ENCODE data around the gene TEX29.

Gene TEX29

GRCh38 chr13:111292710-111293485 is 27.5 kb upstream of the TEX29 start:
- DNase-seq, result no peak

- no peak for DNase-seq
Measured at GRCh38 chr13:111295886-111296285, 24.6 kb upstream of the TEX29 start.

GRCh38 chr13:111296417-111296816 is 24.0 kb upstream of the TEX29 start:
- no peak for DNase-seq

DNA sequence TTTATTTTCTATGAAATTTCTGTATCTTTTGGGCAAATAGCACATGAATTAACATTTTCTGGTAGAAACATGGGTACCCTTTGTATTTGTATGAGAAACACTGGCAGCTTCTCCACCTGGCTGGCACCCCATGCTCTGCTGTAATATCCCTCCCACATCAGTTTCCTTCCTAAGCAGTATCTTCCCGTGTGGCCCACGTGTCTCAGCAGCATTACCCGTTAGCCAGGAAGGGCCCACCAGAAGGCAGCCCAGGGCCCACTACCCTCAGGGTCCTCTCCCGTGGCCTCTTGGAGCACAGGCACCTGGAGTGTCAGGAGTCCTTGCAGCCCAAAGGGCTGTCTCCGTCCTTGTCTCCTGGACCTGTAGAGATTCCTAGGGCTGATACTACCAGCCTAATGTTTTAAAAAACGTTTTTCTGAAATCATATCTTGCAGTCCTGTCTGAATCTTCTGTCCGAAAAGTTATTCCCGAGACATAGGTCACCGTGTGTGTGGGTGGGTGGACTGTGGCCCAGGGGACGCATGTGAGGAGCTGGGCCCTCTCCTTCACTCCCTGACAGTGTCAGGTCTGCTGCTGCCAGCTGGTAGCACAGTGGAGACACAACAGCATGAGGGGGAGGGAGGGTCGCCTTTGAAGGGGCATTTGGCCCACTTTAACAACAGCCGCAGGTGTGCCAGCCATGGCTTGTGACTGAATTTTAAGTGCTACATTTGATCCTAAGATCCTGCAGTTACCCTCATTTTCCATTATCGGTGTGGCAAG is 22.0 kb upstream of the TEX29 start:
- no peak for DNase-seq

- DNase-seq, result no peak
Measured at GRCh38 chr13:111302045-111302726, 18.3 kb upstream of the TEX29 start.

- DNase-seq, result no peak
Measured at GRCh38 chr13:111303559-111303958, 16.9 kb upstream of the TEX29 start.

GRCh38 chr13:111304041-111304544 is 16.3 kb upstream of the TEX29 start:
- DNase-seq, result no peak

DNA sequence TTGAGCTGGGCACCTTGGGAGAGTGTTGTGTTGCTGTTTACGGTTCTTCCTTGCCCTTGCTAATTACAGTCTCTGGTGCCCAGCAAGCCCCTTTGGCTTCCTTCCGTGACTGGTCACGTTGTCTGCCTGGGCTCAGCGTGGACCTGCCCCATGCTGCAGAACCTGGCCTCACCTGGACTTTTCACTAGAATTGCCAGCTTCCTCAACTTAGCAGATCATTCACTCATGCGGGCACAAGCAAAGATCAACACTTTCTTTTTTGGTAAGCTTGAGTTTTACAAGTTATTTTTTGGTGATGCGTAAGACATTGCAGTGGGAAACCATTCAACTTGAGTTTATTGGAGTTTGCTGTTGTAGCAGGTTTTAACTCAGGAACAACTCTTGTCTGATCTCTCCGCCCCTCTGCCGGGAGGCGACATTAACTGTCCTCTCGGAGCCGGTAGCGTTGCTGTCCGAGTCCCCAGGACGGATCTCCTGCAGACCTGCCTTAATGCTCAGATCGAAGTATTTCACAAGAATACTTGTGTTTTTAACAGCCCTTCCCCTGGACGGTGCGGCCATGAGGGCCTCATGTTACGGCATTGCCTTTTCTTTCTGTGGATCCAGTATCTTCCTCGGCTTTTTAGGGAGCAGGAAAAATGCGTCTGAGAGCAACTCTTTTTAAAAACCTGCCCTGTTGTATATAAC is 15.7 kb upstream of the TEX29 start:
- no peak for DNase-seq

DNA sequence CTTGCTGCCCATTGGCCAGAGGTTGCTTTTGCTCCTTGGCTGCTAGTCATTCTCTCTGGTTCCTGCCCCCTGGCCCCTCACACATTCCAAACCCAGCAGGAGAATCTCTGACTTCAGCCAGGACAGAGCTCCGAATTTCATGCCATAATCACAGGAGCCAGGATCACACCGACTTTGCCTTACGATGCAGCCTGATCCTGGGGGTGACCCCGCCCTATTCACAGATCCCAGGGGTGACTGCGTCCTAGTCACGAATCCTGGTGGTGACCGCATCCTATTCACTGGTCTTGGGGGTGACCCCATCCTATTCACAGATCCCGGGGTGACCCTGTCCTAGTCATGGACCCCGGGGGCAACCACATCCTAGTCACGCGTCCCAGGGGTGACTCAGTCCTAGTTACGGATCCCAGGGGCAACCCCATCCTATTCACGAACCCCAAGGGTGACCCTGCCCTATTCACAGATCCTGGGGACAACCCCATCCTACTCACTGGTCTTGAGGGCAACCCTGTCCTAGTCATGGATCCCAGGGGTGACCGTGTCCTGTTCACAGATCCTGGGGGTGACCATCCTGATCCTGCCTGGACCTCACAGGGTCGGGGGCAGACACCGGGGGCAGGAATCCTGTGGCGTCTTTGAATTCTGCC is 7.4 kb upstream of the TEX29 start:
- no peak for DNase-seq

DNA sequence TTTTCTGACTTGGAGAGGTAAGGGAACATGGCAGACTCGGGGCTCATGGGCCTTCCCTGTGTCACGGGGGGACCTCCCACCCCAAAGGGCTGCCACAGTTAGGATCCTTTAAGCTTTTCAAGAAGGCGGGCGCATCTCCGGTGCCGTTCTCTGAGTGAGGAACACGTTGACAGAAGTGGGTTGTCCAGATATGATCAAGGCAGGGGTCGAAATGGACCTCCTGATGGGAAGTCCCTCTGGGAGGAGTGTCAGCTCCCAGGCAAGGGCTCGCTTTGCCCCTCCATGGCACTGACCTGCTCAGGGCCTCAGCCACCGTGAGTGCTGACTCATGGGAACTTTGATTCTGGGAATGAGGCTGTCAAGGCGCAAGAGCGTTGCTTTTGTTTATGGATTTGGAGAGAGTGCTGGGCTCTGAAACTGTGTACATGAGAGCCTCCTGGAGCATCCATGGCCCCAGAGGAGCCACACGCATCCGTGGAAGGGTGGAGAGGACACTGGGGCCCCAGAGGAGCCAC is 6.5 kb upstream of the TEX29 start:
- DNase-seq, result no peak

DNA sequence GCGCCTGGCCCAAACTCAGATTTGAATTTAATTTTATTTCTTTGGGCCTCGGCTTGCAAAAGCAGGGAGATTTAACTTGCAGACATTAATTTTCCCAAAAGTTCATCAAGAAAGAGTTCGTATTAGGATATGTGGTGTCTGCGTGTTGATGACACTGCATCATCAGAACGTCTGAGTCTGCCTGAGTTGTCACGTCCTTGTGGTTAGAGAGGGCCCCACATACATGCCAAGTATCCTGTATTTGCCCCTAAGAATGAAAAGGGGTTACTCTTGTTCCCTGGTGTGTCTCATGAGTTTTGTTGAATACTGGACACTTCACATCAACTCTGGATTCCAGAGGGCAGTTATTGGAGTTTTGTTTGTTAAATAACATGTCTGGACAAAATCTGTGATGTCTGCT is 5.6 kb upstream of the TEX29 start:
- no peak for DNase-seq

- DNase-seq, result no peak
Measured at GRCh38 chr13:111315347-111315995, 5.0 kb upstream of the TEX29 start.

DNA sequence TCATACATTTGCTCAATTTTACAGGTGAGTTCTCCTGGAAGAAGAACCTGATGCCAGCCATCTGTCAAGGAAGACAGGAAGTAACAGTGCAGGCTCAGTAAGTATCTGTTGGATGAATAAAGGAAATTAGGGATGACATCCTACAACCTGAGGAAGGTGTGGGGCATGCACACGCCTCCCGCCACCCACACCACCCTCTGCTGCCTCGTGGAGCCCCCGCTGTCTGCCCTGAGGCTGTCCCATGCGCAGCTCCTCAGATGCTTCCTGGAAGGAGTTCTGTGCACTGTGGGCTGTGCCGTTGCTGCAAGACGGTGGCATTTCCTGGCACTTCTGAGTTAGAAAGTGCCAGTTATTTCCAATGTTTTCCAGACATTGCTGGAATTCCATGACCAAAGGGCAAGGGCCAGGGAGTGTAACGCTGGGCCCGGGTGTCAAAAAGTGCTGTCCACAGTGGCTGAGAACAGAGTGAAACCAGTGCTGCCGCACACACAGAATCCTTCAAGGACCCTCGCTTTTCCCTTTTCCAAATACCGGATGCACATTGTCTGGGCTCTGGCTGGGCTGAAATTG is 4.2 kb upstream of the TEX29 start:
- no peak for DNase-seq

- DNase-seq, result no peak
Measured at GRCh38 chr13:111317042-111317550, 3.3 kb upstream of the TEX29 start.

DNA sequence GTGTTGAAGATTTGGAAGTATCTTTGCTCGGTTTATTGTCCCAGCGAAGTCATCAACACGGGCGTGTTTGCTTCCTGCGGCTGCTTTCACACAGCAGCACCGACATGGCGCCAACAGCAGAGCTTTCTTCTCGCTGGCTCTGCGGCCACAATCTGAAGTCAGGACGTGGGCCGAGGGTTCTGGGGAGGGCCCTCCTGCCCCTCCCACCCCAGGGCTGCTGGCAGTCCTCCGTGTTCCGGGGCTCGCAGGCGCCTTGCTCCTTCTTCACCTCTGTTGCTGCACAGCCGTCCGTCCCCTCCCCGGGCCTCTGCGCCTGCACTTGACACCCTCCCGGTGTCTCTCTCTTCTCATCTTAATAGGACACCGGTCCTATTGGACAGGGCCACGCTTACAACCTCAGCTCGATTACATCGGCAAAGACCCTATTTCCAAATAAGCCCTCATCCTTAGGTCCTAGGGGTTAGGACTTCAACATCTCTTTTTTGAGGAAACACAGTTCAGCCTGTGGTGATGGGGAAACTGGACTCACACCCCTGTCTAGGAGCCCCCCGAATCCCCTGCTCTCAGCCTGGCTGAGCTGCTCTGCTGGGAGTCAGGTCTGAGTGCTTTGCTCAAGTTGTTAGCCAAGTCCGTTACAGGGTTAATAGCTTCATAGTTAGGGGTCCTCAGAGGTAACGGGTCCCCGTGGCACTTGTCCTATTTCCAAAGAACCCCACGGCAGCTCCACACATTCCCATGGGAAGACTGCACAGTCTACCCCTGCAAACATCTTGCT is 2.7 kb upstream of the TEX29 start:
- DNase-seq, result no peak

DNA sequence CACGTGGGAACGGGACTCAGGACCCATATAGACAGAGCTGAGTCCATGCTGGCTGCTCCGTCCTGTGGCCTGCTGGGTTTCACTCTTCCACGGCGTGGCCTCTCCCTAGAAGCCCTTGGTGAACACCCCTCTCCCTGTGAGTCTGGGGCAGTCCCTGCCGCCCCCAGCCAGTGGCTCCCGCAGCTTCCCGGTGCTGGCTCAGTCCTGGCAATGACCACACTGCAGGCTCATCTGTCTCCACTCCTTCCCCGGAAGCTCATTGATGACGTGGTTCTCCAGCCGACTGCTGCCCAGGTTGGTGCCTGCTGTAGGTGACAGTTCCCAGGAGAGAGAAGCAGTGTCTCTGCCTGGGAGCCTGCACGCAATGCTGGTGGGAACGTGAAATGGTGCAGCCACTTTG is 2.1 kb upstream of the TEX29 start:
- no peak for DNase-seq

GRCh38 chr13:111319521-111319920 is 921 bp upstream of the TEX29 start:
- no peak for DNase-seq

GRCh38 chr13:111322001-111322915 is 1.8 kb downstream of the TEX29 start:
- DNase-seq, result no peak

DNA sequence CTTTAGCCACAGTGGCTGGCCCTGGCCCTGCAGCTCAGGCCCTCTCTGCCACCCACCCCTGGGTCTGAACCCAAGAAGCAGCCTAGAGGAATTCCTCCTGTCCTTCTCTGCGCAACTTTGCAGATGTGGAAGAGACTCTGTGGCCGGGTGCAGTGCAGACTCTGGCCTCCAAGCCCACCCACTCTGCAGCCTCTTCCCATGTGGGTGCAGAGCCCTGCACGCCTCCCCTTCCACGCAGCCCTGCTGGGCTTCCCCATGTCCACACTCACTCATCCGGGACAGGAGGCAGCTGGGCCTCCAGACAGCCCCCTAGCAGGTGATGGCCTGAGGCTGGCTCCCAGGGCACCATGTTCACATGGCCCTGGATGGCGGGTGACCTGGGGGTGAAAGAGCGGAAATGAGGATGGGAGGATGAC is 2.5 kb downstream of the TEX29 start:
- no peak for DNase-seq
